ENCODE data around the gene TFDP2. TPM values are rescaled to one million over a fixed set of nuclear protein-coding genes. Genes with fewer than 3 reads are reported as not detected.
"Not testable (repeated sequence)": the region's sequence is repeated elsewhere in the genome, so short reads cannot be mapped to it uniquely, and the experiment has no call there.

Gene TFDP2
- total RNA-seq, 1 donor from 2014 or later = 64.5 TPM

GRCh38 chr3:141926929-141927328 lies 222.4 kb downstream of the TFDP2 start:
- no peak overlapping the region for H3K27ac Mint-ChIP-seq (ENCODE audit: unreplicated experiment)
- no peak overlapping the region for H3K4me3 Mint-ChIP-seq
- no peak for DNase-seq (ENCODE audit: low read depth, low spot score)
- H3K36me3 Mint-ChIP-seq (ENCODE audit: low read depth) = peaks cover 31% of the 10 kb centered on the region
- H3K4me1 Mint-ChIP-seq = no peaks in the 10 kb centered on the region
- H3K27me3 Mint-ChIP-seq (ENCODE audit: low read depth) = no peaks in the 10 kb centered on the region
- TF ChIP-seq CTCF (conservative IDR thresholded peaks at IDR 0.05) = no peak
- H3K9me3 Mint-ChIP-seq = no peaks in the 10 kb centered on the region

GRCh38 chr3:141925677-141926076 lies 223.7 kb downstream of the TFDP2 start:
- not testable (repeated sequence) for H3K4me3 Mint-ChIP-seq

GRCh38 chr3:141921316-141921715 lies 228.0 kb downstream of the TFDP2 start:
- peaks cover 4% of the 10 kb centered on the region for H3K4me1 Mint-ChIP-seq
- H3K4me3 Mint-ChIP-seq = no peak overlapping the region
- H3K9me3 Mint-ChIP-seq = no peaks in the 10 kb centered on the region
- no peaks in the 10 kb centered on the region for H3K27me3 Mint-ChIP-seq (ENCODE audit: low read depth)
- H3K27ac Mint-ChIP-seq (ENCODE audit: unreplicated experiment) = no peak overlapping the region
- H3K36me3 Mint-ChIP-seq (ENCODE audit: low read depth) = peaks cover 20% of the 10 kb centered on the region
- DNase-seq (ENCODE audit: low read depth, low spot score) = no peak
- no peak for TF ChIP-seq CTCF (conservative IDR thresholded peaks at IDR 0.05)

More at GRCh38 chr3:141925677-141926076, 223.7 kb downstream of the TFDP2 start:
- H3K4me1 Mint-ChIP-seq; H3K27ac Mint-ChIP-seq (ENCODE audit: unreplicated experiment); H3K9me3 Mint-ChIP-seq; H3K27me3 Mint-ChIP-seq (ENCODE audit: low read depth); DNase-seq (ENCODE audit: low read depth, low spot score): not testable (repeated sequence)
- peaks cover 35% of the 10 kb centered on the region for H3K36me3 Mint-ChIP-seq (ENCODE audit: low read depth)

GRCh38 chr3:141920701-141921100 lies 228.6 kb downstream of the TFDP2 start:
- Mint-ChIP-seq H3K4me3 (no peak overlapping the region), H3K27me3 (ENCODE audit: low read depth) (no peaks in the 10 kb centered on the region), H3K9me3 (no peaks in the 10 kb centered on the region), H3K4me1 (peaks cover 4% of the 10 kb centered on the region), H3K27ac (ENCODE audit: unreplicated experiment) (peak overlapping the region; percentile 69), H3K36me3 (ENCODE audit: low read depth) (peaks cover 21% of the 10 kb centered on the region)
- no peak for TF ChIP-seq CTCF (conservative IDR thresholded peaks at IDR 0.05)
- no peak for DNase-seq (ENCODE audit: low read depth, low spot score)

- Mint-ChIP-seq H3K27me3 (ENCODE audit: low read depth) (no peaks in the 10 kb centered on the region), H3K36me3 (ENCODE audit: low read depth) (peaks cover 28% of the 10 kb centered on the region), H3K9me3 (peaks cover 2% of the 10 kb centered on the region), H3K4me1 (peaks cover 7% of the 10 kb centered on the region), H3K27ac (ENCODE audit: unreplicated experiment) (no peak overlapping the region), H3K4me3 (no peak overlapping the region)
- DNase-seq (ENCODE audit: low read depth, low spot score) = no peak
- no peak for TF ChIP-seq CTCF (conservative IDR thresholded peaks at IDR 0.05)
These were observed 233.6 kb downstream of the TFDP2 start for GRCh38 chr3:141915766-141916165.

- Mint-ChIP-seq H3K9me3 (peaks cover 2% of the 10 kb centered on the region), H3K36me3 (ENCODE audit: low read depth) (peaks cover 28% of the 10 kb centered on the region), H3K27ac (ENCODE audit: unreplicated experiment) (no peak overlapping the region), H3K4me1 (peaks cover 5% of the 10 kb centered on the region), H3K4me3 (no peak overlapping the region), H3K27me3 (ENCODE audit: low read depth) (no peaks in the 10 kb centered on the region)
- DNase-seq (ENCODE audit: low read depth, low spot score) = no peak
- no peak for TF ChIP-seq CTCF (conservative IDR thresholded peaks at IDR 0.05)
These were observed 234.3 kb downstream of the TFDP2 start for GRCh38 chr3:141915016-141915415.
